Neural progenitor cell (in vitro differentiated cells): ENCODE results near the gene CREM.

ENCODE experiments used
- EZH2 ChIP-seq: fragments of 200-600 bp; sonication (generic); IDR thresholded peaks from 2 replicates; pipeline ENCODE4 v1.6.1; 2017; ENCODE audit warnings: antibody characterized with exemption, mild to moderate bottlenecking, moderate library complexity
- EZH2phosphoT487 ChIP-seq: fragments of 200-600 bp; sonication (generic); IDR thresholded peaks from 2 replicates; pipeline ENCODE4 v1.6.1; 2017; ENCODE audit warnings: antibody characterized with exemption
- TF ChIP-seq, protein P1 (sequence below): fragments of 200-600 bp; sonication (generic); IDR thresholded peaks from 2 replicates; pipeline ENCODE4 v1.5.1; 2017; ENCODE audit warnings: antibody characterized with exemption, mild to moderate bottlenecking

DNA sequence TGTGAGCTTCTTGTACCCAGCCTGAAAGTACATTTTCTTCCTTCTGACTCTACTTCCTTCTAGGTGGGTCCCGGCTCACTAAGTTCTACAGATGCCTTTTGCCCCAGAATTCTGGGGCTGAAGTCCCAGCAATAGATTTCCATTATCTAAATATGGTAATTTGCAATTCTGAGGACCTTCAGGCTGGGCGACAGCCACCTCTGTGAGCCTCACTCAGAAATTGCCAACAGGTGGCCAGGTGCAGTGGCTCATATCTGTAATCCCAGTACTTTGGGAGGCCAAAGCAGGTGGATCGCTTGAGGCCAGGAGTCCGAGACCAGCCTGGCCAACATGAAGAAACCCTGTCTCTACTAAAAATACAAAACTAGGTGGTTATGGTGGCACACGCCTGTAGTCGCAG is 23.7 kb downstream of the CREM start:
- TF ChIP-seq EZH2 = no peak
- TF ChIP-seq, protein P1, sequence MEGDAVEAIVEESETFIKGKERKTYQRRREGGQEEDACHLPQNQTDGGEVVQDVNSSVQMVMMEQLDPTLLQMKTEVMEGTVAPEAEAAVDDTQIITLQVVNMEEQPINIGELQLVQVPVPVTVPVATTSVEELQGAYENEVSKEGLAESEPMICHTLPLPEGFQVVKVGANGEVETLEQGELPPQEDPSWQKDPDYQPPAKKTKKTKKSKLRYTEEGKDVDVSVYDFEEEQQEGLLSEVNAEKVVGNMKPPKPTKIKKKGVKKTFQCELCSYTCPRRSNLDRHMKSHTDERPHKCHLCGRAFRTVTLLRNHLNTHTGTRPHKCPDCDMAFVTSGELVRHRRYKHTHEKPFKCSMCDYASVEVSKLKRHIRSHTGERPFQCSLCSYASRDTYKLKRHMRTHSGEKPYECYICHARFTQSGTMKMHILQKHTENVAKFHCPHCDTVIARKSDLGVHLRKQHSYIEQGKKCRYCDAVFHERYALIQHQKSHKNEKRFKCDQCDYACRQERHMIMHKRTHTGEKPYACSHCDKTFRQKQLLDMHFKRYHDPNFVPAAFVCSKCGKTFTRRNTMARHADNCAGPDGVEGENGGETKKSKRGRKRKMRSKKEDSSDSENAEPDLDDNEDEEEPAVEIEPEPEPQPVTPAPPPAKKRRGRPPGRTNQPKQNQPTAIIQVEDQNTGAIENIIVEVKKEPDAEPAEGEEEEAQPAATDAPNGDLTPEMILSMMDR = no peak
- TF ChIP-seq EZH2phosphoT487 = no peak
